ENCODE measurements around the gene ESX1. TPM values are rescaled to one million over a fixed set of nuclear protein-coding genes. Genes with fewer than 3 reads are reported as not detected.
"Not testable (repeated sequence)": the region's sequence is repeated elsewhere in the genome, so short reads cannot be mapped to it uniquely, and the experiment has no call there.

Gene ESX1
- total RNA-seq, 1 experiment from 2014 or later = not detected

DNA sequence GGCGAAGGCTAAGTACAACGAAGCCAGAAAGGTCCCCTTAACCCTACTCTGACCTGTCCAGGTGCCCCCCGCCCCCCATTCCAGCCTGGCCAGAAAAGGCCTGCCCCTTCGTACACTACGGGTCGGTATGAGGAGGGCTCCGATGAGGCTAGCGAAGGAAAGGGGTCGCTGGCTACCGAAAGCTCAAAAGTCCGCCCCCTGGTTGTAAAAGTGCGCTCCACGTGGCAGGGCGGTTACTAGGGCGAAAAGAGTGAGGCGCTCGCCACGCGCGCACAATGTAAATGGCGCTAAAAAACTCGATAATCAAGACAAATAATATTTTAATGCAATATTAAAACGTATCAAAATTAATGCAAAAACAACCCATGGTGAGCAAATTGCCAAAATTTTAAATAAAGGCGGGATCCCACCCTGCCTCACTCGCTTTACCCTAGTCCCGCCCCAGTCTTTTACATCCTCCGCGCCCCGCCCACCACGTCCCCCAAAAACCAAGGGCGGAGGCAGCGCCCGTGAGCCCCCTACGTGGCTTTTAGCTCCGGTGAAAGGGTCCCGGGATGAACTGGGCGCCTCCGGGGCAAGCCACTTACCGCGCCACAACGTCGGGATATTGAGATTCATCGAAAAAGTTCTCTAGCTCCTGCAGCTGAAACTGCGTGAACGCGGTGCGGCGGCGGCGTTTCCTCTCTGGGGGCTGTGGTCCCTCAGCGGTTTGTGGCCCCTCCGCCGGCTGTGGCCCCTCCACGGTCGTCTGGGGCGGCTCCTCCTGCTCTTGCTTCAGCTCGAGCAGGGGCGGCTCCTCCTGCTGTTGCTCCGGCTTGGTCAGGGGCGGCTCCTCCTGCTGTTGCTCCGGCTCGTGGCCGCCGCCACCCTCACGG, 929 bp downstream of the ESX1 start:
- no peak for DNase-seq
- intact Hi-C loops (cut with micrococcal nuclease; ENCODE audit: unreplicated experiment) = no loop called here
- no peaks in the 10 kb centered on the region for H3K27me3 ChIP-seq (replicated peaks; ENCODE audit: control insufficient read depth, insufficient read depth, low read length)
- ChIA-PET POLR2A (no interaction called here), CTCF (no interaction called here)
- H3K4me1 ChIP-seq = no peaks in the 10 kb centered on the region
- H3K9me3 ChIP-seq = no peaks in the 10 kb centered on the region
- no TSS peak for BruUV-seq (replicated peaks)
- TF ChIP-seq, protein P1, sequence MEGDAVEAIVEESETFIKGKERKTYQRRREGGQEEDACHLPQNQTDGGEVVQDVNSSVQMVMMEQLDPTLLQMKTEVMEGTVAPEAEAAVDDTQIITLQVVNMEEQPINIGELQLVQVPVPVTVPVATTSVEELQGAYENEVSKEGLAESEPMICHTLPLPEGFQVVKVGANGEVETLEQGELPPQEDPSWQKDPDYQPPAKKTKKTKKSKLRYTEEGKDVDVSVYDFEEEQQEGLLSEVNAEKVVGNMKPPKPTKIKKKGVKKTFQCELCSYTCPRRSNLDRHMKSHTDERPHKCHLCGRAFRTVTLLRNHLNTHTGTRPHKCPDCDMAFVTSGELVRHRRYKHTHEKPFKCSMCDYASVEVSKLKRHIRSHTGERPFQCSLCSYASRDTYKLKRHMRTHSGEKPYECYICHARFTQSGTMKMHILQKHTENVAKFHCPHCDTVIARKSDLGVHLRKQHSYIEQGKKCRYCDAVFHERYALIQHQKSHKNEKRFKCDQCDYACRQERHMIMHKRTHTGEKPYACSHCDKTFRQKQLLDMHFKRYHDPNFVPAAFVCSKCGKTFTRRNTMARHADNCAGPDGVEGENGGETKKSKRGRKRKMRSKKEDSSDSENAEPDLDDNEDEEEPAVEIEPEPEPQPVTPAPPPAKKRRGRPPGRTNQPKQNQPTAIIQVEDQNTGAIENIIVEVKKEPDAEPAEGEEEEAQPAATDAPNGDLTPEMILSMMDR (IDR thresholded peaks at IDR 0.05; ENCODE audit: insufficient read depth in 1 of 2, low read depth in 1 of 2, low read length in 1 of 2, severe bottlenecking in 1 of 2, unreplicated experiment in 1 of 2) = no peak
- Mint-ChIP-seq H3K27ac (ENCODE audit: unreplicated experiment) (no peak overlapping the region), H3K4me3 (ENCODE audit: unreplicated experiment) (no peak overlapping the region), H3K9me3 (ENCODE audit: unreplicated experiment) (no peaks in the 10 kb centered on the region), H3K4me1 (ENCODE audit: low read depth, unreplicated experiment) (no peaks in the 10 kb centered on the region), H3K36me3 (ENCODE audit: insufficient read depth, unreplicated experiment) (no peaks in the 10 kb centered on the region), H3K27me3 (ENCODE audit: insufficient read depth, unreplicated experiment) (no peaks in the 10 kb centered on the region)
- H3K36me3 ChIP-seq (ENCODE audit: control insufficient read depth, insufficient read depth, low read length) = no peaks in the 10 kb centered on the region
- H3K4me3 ChIP-seq (ENCODE audit: low read depth, low read length) = no peak overlapping the region

DNA sequence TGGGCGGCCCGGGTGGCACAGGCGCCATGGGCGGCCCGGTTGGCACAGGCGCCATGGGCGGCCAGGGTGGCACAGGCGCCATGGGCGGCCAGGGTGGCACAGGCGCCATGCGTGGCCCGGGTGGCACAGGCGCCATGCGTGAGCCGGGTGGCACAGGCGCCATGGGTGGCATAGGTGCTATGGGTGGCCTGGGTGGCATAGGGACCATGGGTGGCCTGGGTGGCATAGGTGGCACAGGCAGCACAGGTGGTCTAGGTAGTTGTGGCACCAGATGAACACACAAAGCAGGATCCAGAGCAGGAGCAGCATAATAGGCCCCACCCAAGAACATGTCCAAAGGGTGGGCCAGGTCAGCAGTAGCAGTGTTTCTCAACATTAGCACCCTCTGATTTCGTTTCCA, 4.3 kb downstream of the ESX1 start:
- Mint-ChIP-seq H3K27ac (ENCODE audit: unreplicated experiment) (no peak overlapping the region), H3K4me3 (ENCODE audit: unreplicated experiment) (no peak overlapping the region), H3K9me3 (ENCODE audit: unreplicated experiment) (no peaks in the 10 kb centered on the region), H3K4me1 (ENCODE audit: low read depth, unreplicated experiment) (no peaks in the 10 kb centered on the region), H3K36me3 (ENCODE audit: insufficient read depth, unreplicated experiment) (no peaks in the 10 kb centered on the region), H3K27me3 (ENCODE audit: insufficient read depth, unreplicated experiment) (no peaks in the 10 kb centered on the region)
- Histone ChIP-seq H3K27me3 (replicated peaks; ENCODE audit: control insufficient read depth, insufficient read depth, low read length) (no peaks in the 10 kb centered on the region), H3K9me3 (no peaks in the 10 kb centered on the region), H3K4me3 (ENCODE audit: low read depth, low read length) (no peak overlapping the region), H3K4me1 (no peaks in the 10 kb centered on the region), H3K36me3 (ENCODE audit: control insufficient read depth, insufficient read depth, low read length) (no peaks in the 10 kb centered on the region)
- POLR2A ChIA-PET = no interaction called here
- TF ChIP-seq, protein P1 (IDR thresholded peaks at IDR 0.05; ENCODE audit: insufficient read depth in 1 of 2, low read depth in 1 of 2, low read length in 1 of 2, severe bottlenecking in 1 of 2, unreplicated experiment in 1 of 2) = no peak
- intact Hi-C loops (cut with micrococcal nuclease; ENCODE audit: unreplicated experiment) = no loop called here
- BruUV-seq (replicated peaks) = no TSS peak
- CTCF ChIA-PET = no interaction called here
- DNase-seq = no peak

DNA sequence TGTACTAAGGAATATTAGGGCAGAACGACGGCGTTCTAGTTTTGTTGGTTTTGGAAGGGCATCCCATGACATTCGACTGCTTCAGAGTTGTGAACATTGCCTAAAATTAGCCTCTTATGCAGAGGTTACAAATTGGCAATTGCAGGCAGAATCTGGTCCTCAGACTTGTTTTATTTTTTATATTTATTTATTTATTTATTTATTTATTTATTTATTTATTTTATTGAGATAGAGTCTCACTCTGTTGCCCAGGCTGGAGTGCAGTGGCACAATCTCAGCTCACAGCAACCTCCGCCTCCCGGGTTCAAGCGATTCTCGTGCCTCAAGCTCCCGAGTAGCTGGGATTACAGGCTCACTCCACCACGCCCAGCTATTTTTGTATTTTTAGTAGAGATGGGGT, 24.7 kb downstream of the ESX1 start:
- POLR2A ChIA-PET; intact Hi-C loops (cut with micrococcal nuclease; ENCODE audit: unreplicated experiment); H3K9me3 ChIP-seq; DNase-seq; H3K27me3 ChIP-seq (replicated peaks; ENCODE audit: control insufficient read depth, insufficient read depth, low read length); BruUV-seq (replicated peaks); CTCF ChIA-PET; H3K4me3 ChIP-seq (ENCODE audit: low read depth, low read length); H3K4me3 Mint-ChIP-seq (ENCODE audit: unreplicated experiment); H3K27me3 Mint-ChIP-seq (ENCODE audit: insufficient read depth, unreplicated experiment); H3K36me3 ChIP-seq (ENCODE audit: control insufficient read depth, insufficient read depth, low read length); H3K27ac Mint-ChIP-seq (ENCODE audit: unreplicated experiment); H3K36me3 Mint-ChIP-seq (ENCODE audit: insufficient read depth, unreplicated experiment); H3K4me1 Mint-ChIP-seq (ENCODE audit: low read depth, unreplicated experiment); H3K4me1 ChIP-seq: not testable (repeated sequence)
- H3K9me3 Mint-ChIP-seq (ENCODE audit: unreplicated experiment) = peaks cover 14% of the 10 kb centered on the region

Data from Caco-2 (cell line).